Uterus (tissue), 2 donors: ENCODE measurements around the gene JUN.
A peak's percentile ranks its signal among the peaks of the same experiment; 100 is the strongest.

ENCODE experiments used
- POLR2A ChIP-seq, 2 donors: fragments of 450-650 bp; IDR thresholded peaks; one replicate each; pipeline ENCODE4 v1.6.1; 2016; ENCODE audit warnings: antibody characterized with exemption in 2 of 2, mild to moderate bottlenecking in 1 of 2, moderate library complexity in 1 of 2
- TF ChIP-seq, protein P1 (sequence below), 4 experiments: fragments of 200-600 bp in 2 of 4; fragments of 450-650 bp in 2 of 4; sonication (generic) in 2 of 4; IDR thresholded peaks; one replicate each; pipeline ENCODE4 v1.5.1; 2016 to 2019; ENCODE audit warnings: antibody characterized with exemption in 4 of 4, mild to moderate bottlenecking in 2 of 4, moderate library complexity in 1 of 4

DNA sequence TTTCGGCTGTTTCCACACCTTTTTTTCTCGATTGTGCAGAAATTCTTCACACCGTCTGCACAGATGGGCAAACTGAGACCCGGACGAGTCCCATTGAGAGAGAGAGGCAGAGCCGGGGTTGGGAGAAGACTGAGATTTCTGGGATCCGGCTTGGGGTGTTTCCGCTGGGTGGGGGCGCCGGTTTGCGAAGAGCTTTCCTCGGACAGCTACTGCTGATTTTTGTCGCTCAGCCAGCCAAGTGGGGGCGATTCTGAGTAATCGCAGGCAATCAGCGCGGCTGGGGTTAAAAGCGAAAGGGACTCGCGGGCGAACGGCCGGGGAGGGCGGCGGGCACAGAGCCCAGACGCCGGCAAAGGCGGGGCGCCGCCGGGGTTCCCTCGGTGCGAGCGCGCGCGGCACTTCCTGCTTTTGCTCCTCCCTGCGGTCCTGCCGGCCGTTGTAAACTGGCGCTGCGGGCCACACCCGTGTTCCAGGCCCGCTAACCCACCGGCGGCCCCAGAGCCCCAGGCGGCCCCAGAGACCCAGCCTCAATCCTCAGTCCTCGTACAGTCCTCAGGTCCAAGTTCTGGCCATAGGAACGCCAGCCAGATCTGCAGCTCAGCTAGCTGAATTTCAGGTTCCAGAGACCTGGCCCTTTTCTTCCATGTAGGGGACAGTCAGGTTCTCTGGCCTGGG lies 32.4 kb upstream of the JUN start:
- peak; percentile 36 to 54 for TF ChIP-seq POLR2A (IDR thresholded peaks at IDR 0.05)
- TF ChIP-seq, protein P1, sequence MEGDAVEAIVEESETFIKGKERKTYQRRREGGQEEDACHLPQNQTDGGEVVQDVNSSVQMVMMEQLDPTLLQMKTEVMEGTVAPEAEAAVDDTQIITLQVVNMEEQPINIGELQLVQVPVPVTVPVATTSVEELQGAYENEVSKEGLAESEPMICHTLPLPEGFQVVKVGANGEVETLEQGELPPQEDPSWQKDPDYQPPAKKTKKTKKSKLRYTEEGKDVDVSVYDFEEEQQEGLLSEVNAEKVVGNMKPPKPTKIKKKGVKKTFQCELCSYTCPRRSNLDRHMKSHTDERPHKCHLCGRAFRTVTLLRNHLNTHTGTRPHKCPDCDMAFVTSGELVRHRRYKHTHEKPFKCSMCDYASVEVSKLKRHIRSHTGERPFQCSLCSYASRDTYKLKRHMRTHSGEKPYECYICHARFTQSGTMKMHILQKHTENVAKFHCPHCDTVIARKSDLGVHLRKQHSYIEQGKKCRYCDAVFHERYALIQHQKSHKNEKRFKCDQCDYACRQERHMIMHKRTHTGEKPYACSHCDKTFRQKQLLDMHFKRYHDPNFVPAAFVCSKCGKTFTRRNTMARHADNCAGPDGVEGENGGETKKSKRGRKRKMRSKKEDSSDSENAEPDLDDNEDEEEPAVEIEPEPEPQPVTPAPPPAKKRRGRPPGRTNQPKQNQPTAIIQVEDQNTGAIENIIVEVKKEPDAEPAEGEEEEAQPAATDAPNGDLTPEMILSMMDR (IDR thresholded peaks at IDR 0.05): peak in 3 of 4 experiments; percentile 4 to 12 (median 5)
